ENCODE results near the gene ANKRD2.

The ANKRD2 gene

DNA sequence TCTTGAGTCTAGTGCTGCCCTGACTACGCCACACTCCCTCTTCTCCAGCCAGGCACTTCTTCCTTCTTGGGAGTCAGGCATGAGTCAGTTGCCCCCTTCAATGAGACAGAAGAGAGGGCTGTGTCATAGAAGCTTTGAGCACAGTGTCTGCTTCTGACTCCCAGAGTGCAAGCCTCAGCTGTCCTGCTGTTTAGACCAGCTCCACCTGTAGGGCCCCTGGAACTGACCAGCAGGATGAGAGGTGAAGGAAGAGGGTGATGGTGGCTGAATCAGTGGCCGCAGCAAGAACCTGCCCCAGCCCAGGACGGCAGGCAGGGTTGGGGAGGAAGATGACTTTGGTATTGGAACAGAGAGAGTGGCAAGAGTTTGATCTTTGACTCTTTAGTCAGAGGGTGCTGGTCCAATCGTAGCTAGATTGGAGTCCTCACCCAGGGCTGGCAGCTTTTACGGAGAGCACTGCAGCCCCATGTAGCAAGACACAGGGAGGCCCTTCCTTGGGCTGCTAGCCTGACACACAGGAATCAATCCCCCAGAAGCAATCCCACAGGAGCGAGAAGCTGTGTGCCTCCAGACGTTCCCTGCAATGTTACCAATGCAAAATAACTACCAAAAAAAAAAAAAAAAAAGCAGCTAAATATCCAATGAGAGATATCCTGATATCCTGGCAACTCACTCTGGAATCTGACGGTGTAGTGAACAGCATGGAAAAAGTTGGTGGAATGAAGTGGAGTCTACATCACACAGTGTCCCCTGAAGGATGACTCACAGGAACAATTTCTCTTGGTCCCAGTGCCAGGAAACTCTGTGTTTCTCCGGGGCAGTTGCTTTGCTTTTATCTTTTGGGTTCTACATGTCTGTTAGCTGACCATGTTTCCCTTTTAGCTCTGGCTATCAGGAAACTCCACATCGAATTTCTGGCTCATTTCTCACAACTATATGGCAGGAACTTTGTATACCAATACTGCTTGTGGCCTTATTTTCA is 23.8 kb downstream of the ANKRD2 start:
- TF ChIP-seq TCF12 (IDR thresholded peaks at IDR 0.05; ENCODE audit: low read depth) (peak; percentile 27; the same call in 1 of the 2 replicates), TEAD4 (IDR thresholded peaks at IDR 0.05) (0 out of 2 replicates have a peak, but pooled peaks have one; percentile 25), REST (IDR thresholded peaks at IDR 0.05; ENCODE audit: low read depth) (no peak)

- TF ChIP-seq FOXM1 (IDR thresholded peaks at IDR 0.05; ENCODE audit: borderline replicate concordance, low read depth) (no peak), EGR1 (IDR thresholded peaks at IDR 0.05) (no peak), CEBPB (IDR thresholded peaks at IDR 0.05) (no peak), TAF1 (IDR thresholded peaks at IDR 0.05; ENCODE audit: low read depth) (no peak), TEAD4 (IDR thresholded peaks at IDR 0.05) (no peak), CREB1 (IDR thresholded peaks at IDR 0.05; ENCODE audit: low read depth) (no peak), RAD21 (IDR thresholded peaks at IDR 0.05; ENCODE audit: low read depth) (no peak), YY1 (IDR thresholded peaks at IDR 0.05; ENCODE audit: low read depth) (no peak), ZBTB7A (IDR thresholded peaks at IDR 0.05; ENCODE audit: low read depth) (no peak), EP300 (IDR thresholded peaks at IDR 0.05; ENCODE audit: borderline replicate concordance) (no peak), REST (IDR thresholded peaks at IDR 0.05; ENCODE audit: low read depth) (no peak), NFIC (IDR thresholded peaks at IDR 0.05) (no peak)
- TF ChIP-seq, protein P1, sequence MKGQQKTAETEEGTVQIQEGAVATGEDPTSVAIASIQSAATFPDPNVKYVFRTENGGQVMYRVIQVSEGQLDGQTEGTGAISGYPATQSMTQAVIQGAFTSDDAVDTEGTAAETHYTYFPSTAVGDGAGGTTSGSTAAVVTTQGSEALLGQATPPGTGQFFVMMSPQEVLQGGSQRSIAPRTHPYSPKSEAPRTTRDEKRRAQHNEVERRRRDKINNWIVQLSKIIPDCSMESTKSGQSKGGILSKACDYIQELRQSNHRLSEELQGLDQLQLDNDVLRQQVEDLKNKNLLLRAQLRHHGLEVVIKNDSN (IDR thresholded peaks at IDR 0.05) = no peak
These were observed 25.2 kb downstream of the ANKRD2 start for GRCh38 chr10:97597778-97598177.

DNA sequence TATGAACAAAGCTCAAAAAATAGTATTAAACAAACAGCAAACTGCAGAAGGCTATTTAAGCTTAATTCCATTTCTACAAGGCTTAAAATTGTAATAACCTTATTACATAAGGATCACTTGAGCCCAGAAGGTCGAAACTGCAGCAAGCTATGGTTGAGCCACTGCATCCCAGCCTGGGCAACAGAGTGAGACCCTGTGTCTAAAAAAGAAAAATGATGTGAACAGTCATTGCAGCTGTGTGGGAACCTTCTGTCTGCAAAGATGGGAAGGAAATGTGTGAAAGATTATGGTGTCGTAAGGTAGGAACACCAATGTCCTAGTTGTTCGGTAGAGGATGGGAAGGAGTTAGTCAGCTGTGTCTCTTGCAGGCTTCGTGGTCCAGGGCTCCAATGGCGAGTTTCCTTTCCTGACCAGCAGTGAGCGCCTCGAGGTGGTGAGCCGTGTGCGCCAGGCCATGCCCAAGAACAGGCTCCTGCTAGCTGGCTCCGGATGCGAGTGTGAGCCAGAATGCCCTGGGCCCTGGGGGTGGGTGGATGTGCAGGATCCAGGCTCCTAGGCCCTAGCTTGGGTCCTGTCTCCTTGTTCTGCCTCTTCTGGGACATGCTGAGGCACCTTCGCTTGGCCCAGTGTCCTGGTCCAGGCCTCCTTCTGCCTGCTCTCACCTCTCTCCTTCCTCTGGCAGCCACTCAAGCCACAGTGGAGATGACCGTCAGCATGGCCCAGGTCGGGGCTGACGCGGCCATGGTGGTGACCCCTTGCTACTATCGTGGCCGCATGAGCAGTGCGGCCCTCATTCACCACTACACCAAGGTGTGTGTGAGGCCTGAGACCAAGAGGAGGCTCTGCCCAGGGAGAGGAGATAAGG is 26.1 kb downstream of the ANKRD2 start:
- no peak for TF ChIP-seq TEAD4 (IDR thresholded peaks at IDR 0.05)
- TF ChIP-seq RAD21 (IDR thresholded peaks at IDR 0.05; ENCODE audit: low read depth) = no peak
- no peak for TF ChIP-seq MAX (IDR thresholded peaks at IDR 0.05)
- no peak for TF ChIP-seq REST (IDR thresholded peaks at IDR 0.05; ENCODE audit: low read depth)
- TF ChIP-seq EGR1 (IDR thresholded peaks at IDR 0.05) = no peak

GRCh38 chr10:97599272-97599619 is 26.7 kb downstream of the ANKRD2 start:
- no peak for TF ChIP-seq RAD21 (IDR thresholded peaks at IDR 0.05; ENCODE audit: low read depth)
- TF ChIP-seq TEAD4 (IDR thresholded peaks at IDR 0.05) = no peak
- no peak for TF ChIP-seq YY1 (IDR thresholded peaks at IDR 0.05; ENCODE audit: low read depth)
- TF ChIP-seq FOXM1 (IDR thresholded peaks at IDR 0.05; ENCODE audit: borderline replicate concordance, low read depth) = no peak
- TF ChIP-seq CREB1 (IDR thresholded peaks at IDR 0.05; ENCODE audit: low read depth) = no peak
- TF ChIP-seq MAX (IDR thresholded peaks at IDR 0.05) = no peak
- no peak for TF ChIP-seq REST (IDR thresholded peaks at IDR 0.05; ENCODE audit: low read depth)
- no peak for TF ChIP-seq NFIC (IDR thresholded peaks at IDR 0.05)
- no peak for TF ChIP-seq EP300 (IDR thresholded peaks at IDR 0.05; ENCODE audit: borderline replicate concordance)
- TF ChIP-seq EGR1 (IDR thresholded peaks at IDR 0.05) = no peak
- no peak for TF ChIP-seq TAF1 (IDR thresholded peaks at IDR 0.05; ENCODE audit: low read depth)
- no peak for TF ChIP-seq ZBTB7A (IDR thresholded peaks at IDR 0.05; ENCODE audit: low read depth)
- TF ChIP-seq TCF12 (IDR thresholded peaks at IDR 0.05; ENCODE audit: low read depth) = no peak
- TF ChIP-seq, protein P1 (IDR thresholded peaks at IDR 0.05) = no peak
- no peak for TF ChIP-seq CEBPB (IDR thresholded peaks at IDR 0.05)

Data from Ishikawa (cell line).